Epithelial cell of proximal tubule (primary cell): Measurements from ENCODE around the gene THRB. TPM values are rescaled to one million over a fixed set of nuclear protein-coding genes. Genes with fewer than 3 reads are reported as not detected.

Experiments used
- DNase-seq: peaks from one replicate; pipeline ENCODE4 v3.0.0-alpha.2; 2011; ENCODE audit warnings: low read depth
- H3K4me3 ChIP-seq: 2 replicates; pipeline ENCODE4 v1.5.1; 2011; ENCODE audit warnings: low read depth, mild to moderate bottlenecking, low read length
- total RNA-seq: library from RNA; depleted of rRNA; stranded (reverse); fragments of >200 nt; gene quantifications from 2 replicates; pipeline ENCODE4 v1.2.3, GENCODE V29; 2015
- TF ChIP-seq, protein P1 (sequence below): conservative IDR thresholded peaks from 2 replicates; pipeline ENCODE4 v1.5.1; 2012; ENCODE audit warnings: low read depth, mild to moderate bottlenecking, low read length

THRB gene
- total RNA-seq, 1 donor from 2014 or later = 2.1 TPM

GRCh38 chr3:24332092-24332491, 162.6 kb downstream of the THRB start:
- no peak for DNase-seq
- TF ChIP-seq, protein P1, sequence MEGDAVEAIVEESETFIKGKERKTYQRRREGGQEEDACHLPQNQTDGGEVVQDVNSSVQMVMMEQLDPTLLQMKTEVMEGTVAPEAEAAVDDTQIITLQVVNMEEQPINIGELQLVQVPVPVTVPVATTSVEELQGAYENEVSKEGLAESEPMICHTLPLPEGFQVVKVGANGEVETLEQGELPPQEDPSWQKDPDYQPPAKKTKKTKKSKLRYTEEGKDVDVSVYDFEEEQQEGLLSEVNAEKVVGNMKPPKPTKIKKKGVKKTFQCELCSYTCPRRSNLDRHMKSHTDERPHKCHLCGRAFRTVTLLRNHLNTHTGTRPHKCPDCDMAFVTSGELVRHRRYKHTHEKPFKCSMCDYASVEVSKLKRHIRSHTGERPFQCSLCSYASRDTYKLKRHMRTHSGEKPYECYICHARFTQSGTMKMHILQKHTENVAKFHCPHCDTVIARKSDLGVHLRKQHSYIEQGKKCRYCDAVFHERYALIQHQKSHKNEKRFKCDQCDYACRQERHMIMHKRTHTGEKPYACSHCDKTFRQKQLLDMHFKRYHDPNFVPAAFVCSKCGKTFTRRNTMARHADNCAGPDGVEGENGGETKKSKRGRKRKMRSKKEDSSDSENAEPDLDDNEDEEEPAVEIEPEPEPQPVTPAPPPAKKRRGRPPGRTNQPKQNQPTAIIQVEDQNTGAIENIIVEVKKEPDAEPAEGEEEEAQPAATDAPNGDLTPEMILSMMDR = no peak

GRCh38 chr3:24323272-24323671, 171.4 kb downstream of the THRB start:
- H3K4me3 ChIP-seq = no peak overlapping the region
- no peak for DNase-seq
- TF ChIP-seq, protein P1 = no peak

More at GRCh38 chr3:24332092-24332491, 162.6 kb downstream of the THRB start:
- no peak overlapping the region for H3K4me3 ChIP-seq

- no peak overlapping the region for H3K4me3 ChIP-seq
- no peak for DNase-seq
- TF ChIP-seq, protein P1 = no peak
Observed at GRCh38 chr3:24320601-24321000, 174.0 kb downstream of the THRB start.

GRCh38 chr3:24318677-24319287, 175.9 kb downstream of the THRB start:
- TF ChIP-seq, protein P1 = no peak
- no peak overlapping the region for H3K4me3 ChIP-seq
- DNase-seq = peak; percentile 76

GRCh38 chr3:24316887-24317383, 177.7 kb downstream of the THRB start:
- H3K4me3 ChIP-seq = no peak overlapping the region
- TF ChIP-seq, protein P1 = no peak

GRCh38 chr3:24315971-24316370, 178.7 kb downstream of the THRB start:
- no peak overlapping the region for H3K4me3 ChIP-seq
- peak; percentile 43 for DNase-seq
- TF ChIP-seq, protein P1 = no peak

More at GRCh38 chr3:24316887-24317383, 177.7 kb downstream of the THRB start:
- peak; percentile 67 for DNase-seq

- DNase-seq = no peak
- no peak overlapping the region for H3K4me3 ChIP-seq
- TF ChIP-seq, protein P1 = no peak
Observed at GRCh38 chr3:24315356-24315755, 179.3 kb downstream of the THRB start.
